Measurements from ENCODE around the gene C1orf198. TPM values are rescaled to one million over a fixed set of nuclear protein-coding genes. Genes with fewer than 3 reads are reported as not detected.

The C1orf198 gene
- total and polyA plus RNA-seq, 2 of the 4 experiments (the other 2 are of a cell fraction): 67.4 to 76.2 TPM

- no peak overlapping the region for H2AK9ac ChIP-seq (replicated peaks; ENCODE audit: low read depth, low read length, poor library complexity)
- peak overlapping the region; percentile 69; the same call in 1 of the 2 replicates for H3K14ac ChIP-seq (replicated peaks; ENCODE audit: low read depth, low read length)
- H3K36me3 ChIP-seq (ENCODE audit: control insufficient read depth, insufficient read depth, low read length): peaks cover 22% of the 10 kb centered on the region
- peaks cover 40% of the 10 kb centered on the region for H3K9me1 ChIP-seq (ENCODE audit: insufficient read depth, low read length)
- peak overlapping the region; percentile 76; the same call in 1 of the 2 replicates for H2BK20ac ChIP-seq (ENCODE audit: low read depth, low read length)
- ATAC-seq (ENCODE audit: low read depth) (peak; percentile 63), DNase-seq (peak; percentile 70)
- POLR2A ChIA-PET (ENCODE audit: unreplicated experiment): no interaction called here
- H3K4ac ChIP-seq (ENCODE audit: low read depth, low read length): peak overlapping the region; percentile 73; the same call in 1 of the 2 replicates
- H3K4me3 ChIP-seq (ENCODE audit: insufficient read depth, low read depth, low read length): no peak overlapping the region
- H4K8ac ChIP-seq (ENCODE audit: low read depth in 2 of 2, low read length in 2 of 2): peak overlapping the region; percentile 52 to 93
- peak overlapping the region; percentile 78; the same call in 1 of the 2 replicates for H3K23ac ChIP-seq (ENCODE audit: low read depth, low read length)
- CTCF ChIA-PET: interaction anchor here (0.7 to 1.8 kb wide), 2 partner anchors 49 to 59 kb away, joined by 3 to 6 read pairs; no protein-coding TSS in a partner anchor
- H3K27ac ChIP-seq (ENCODE audit: insufficient read depth, low read length): peak overlapping the region; percentile 85; the same call in 1 of the 2 replicates
- H3K4me2 ChIP-seq (ENCODE audit: low read depth, low read length): peak overlapping the region; percentile 49
- peaks cover 3% of the 10 kb centered on the region for H3K9me3 ChIP-seq (ENCODE audit: control insufficient read depth, insufficient read depth, low read length)
- H2AFZ ChIP-seq (replicated peaks; ENCODE audit: low read length, poor library complexity): no peak overlapping the region
- intact Hi-C loops (cut with micrococcal nuclease): no loop called here
- peaks cover 61% of the 10 kb centered on the region for H4K20me1 ChIP-seq (ENCODE audit: insufficient read depth, low read length)
- no CpG with 5 or more reads among the region's 1 CpG for WGBS, 2 experiments (ENCODE audit: extremely low coverage in 2 of 2, insufficient read length in 1 of 2)
- peak overlapping the region; percentile 27; the same call in 1 of the 2 replicates for H3K9ac ChIP-seq (ENCODE audit: low read depth, low read length)
- H4K5ac ChIP-seq (ENCODE audit: low read depth, low read length): peak overlapping the region; percentile 76
- BruUV-seq (replicated peaks): no TSS peak
- H3K79me1 ChIP-seq (ENCODE audit: low read depth in 1 of 2, low read length in 2 of 2): peaks cover 27 to 90% of the 10 kb centered on the region in 2 experiments
- dilution Hi-C loops (cut with HindIII; ENCODE audit: low sequenced_read_pairs, unreplicated experiment): no loop called here
- TF ChIP-seq, protein P1, sequence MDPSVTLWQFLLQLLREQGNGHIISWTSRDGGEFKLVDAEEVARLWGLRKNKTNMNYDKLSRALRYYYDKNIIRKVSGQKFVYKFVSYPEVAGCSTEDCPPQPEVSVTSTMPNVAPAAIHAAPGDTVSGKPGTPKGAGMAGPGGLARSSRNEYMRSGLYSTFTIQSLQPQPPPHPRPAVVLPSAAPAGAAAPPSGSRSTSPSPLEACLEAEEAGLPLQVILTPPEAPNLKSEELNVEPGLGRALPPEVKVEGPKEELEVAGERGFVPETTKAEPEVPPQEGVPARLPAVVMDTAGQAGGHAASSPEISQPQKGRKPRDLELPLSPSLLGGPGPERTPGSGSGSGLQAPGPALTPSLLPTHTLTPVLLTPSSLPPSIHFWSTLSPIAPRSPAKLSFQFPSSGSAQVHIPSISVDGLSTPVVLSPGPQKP (IDR thresholded peaks at IDR 0.05; ENCODE audit: borderline replicate concordance, low read depth, low read length): no peak
- TF ChIP-seq USF2 (IDR thresholded peaks at IDR 0.05; ENCODE audit: low read depth, low read length) (no peak), BHLHE40 (IDR thresholded peaks at IDR 0.05; ENCODE audit: low read depth, low read length) (peak; percentile 15; the same call in 1 of the 2 replicates), MXI1 (IDR thresholded peaks at IDR 0.05; ENCODE audit: borderline replicate concordance, low read depth, low read length) (peak; percentile 58; the same call in 1 of the 2 replicates)
- peak overlapping the region; percentile 61 for H3K18ac ChIP-seq (ENCODE audit: low read depth, low read length)
- no peaks in the 10 kb centered on the region for H3K27me3 ChIP-seq (ENCODE audit: control insufficient read depth, insufficient read depth, low read length)
- peak overlapping the region; percentile 78 for H4K91ac ChIP-seq (ENCODE audit: insufficient read depth, low read depth, low read length)
- peak overlapping the region; percentile 94 for H2BK5ac ChIP-seq (ENCODE audit: low read depth, low read length, poor library complexity, severe bottlenecking)
- peak overlapping the region; percentile 5; the same call in 1 of the 2 replicates for H2AK5ac ChIP-seq (ENCODE audit: low read depth, low read length)
- H2BK120ac ChIP-seq (ENCODE audit: low read depth, low read length): peak overlapping the region; percentile 72
- H3K56ac ChIP-seq (ENCODE audit: extremely low read depth, insufficient read depth, low read length): peak overlapping the region; percentile 64
- in situ Hi-C loops (cut with MboI; ENCODE audit: low sequenced_read_pairs): loop anchor here (25.0 kb wide), 1 partner anchor 771 kb away; no protein-coding TSS in a partner anchor
- H2BK15ac ChIP-seq (ENCODE audit: low read depth, low read length): peak overlapping the region; percentile 58; the same call in 1 of the 3 replicates
- H3K4me1 ChIP-seq (ENCODE audit: control insufficient read depth, insufficient read depth, low read length): peaks cover 43% of the 10 kb centered on the region
Observed at GRCh38 chr1:230857822-230858221, 10.5 kb downstream of the C1orf198 start.

All from IMR-90 (cell line).